ENCODE data around the gene THOC1. TPM values are rescaled to one million over a fixed set of nuclear protein-coding genes. Genes with fewer than 3 reads are reported as not detected.
"Not testable (repeated sequence)": the region's sequence is repeated elsewhere in the genome, so short reads cannot be mapped to it uniquely, and the experiment has no call there.

THOC1 gene
- total RNA-seq, 1 donor = 161 TPM

DNA sequence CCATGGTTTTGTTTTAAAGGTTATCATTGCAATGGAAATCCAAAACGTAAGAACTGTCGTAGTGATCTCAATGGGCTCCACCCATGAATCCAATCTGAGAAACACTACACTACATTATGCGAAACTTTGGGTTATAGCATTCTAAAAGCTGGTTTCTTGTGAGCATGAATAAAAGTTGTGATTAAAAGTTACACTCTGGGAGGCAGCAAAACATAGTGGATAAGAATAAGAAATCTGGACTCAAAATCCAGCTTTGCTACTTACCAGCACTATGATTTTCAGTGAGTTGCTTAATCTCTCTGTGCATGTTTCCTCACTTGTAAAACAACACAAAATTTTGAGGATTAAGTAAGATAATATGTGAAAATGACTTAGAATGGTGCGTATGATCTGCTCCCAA lies 25.7 kb upstream of the THOC1 start:
- no peak overlapping the region for H3K4me3 ChIP-seq (ENCODE audit: low read length)
- H3K4me1 ChIP-seq (ENCODE audit: insufficient read depth, low read length) = peaks cover 6% of the 10 kb centered on the region
- no peaks in the 10 kb centered on the region for H3K9me3 ChIP-seq (ENCODE audit: low read depth, low read length)
- no peaks in the 10 kb centered on the region for H3K27me3 ChIP-seq (ENCODE audit: insufficient read depth, low read length)

DNA sequence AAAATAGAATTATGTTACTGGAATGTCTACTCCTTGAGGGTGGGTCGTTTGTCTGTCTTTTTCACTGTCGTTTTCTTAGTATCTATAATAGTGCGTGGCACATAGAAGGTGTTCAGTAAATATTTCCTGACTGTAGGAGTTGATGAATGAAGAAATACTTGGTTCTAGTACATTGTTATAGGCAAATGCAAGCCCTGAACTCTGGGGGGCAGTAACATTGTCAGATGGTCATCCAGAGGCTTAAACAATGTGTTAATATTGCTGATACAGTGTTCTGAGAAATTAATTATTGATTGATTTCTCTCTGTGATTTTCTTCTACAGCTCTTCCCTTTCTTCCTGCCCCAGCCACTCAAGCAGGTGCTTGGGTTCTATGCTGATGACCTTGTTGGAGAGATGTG lies 24.4 kb upstream of the THOC1 start:
- Histone ChIP-seq H3K9me3 (ENCODE audit: low read depth, low read length) (no peaks in the 10 kb centered on the region), H3K4me1 (ENCODE audit: insufficient read depth, low read length) (peaks cover 6% of the 10 kb centered on the region), H3K4me3 (ENCODE audit: low read length) (no peak overlapping the region), H3K27me3 (ENCODE audit: insufficient read depth, low read length) (no peaks in the 10 kb centered on the region)

GRCh38 chr18:289970-290369 lies 22.1 kb upstream of the THOC1 start:
- not testable (repeated sequence) for H3K27me3 ChIP-seq (ENCODE audit: insufficient read depth, low read length); H3K9me3 ChIP-seq (ENCODE audit: low read depth, low read length); H3K4me3 ChIP-seq (ENCODE audit: low read length); H3K4me1 ChIP-seq (ENCODE audit: insufficient read depth, low read length)

DNA sequence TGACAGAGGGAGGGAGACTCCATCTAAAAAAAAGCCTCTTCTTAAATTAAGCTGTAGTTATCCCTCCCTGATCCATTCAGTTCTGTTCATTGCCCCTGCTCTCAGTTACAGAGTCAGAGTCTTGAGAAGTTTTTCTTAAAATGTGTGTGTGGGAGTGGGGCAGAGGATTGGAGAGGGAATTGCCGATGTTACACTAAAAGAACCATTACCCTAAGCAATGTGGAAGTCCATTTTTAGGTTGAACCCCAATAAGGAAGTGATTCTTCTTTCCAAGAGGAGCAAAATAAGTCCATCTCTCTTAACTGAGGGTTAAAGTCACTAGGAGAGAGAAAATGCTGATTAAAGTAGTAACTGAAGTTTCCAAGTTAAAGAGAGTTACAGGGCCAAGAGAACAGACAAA lies 21.2 kb upstream of the THOC1 start:
- H3K27me3 ChIP-seq (ENCODE audit: insufficient read depth, low read length) = no peaks in the 10 kb centered on the region
- no peak overlapping the region for H3K4me3 ChIP-seq (ENCODE audit: low read length)
- H3K4me1 ChIP-seq (ENCODE audit: insufficient read depth, low read length) = peaks cover 6% of the 10 kb centered on the region
- H3K9me3 ChIP-seq (ENCODE audit: low read depth, low read length) = no peaks in the 10 kb centered on the region

DNA sequence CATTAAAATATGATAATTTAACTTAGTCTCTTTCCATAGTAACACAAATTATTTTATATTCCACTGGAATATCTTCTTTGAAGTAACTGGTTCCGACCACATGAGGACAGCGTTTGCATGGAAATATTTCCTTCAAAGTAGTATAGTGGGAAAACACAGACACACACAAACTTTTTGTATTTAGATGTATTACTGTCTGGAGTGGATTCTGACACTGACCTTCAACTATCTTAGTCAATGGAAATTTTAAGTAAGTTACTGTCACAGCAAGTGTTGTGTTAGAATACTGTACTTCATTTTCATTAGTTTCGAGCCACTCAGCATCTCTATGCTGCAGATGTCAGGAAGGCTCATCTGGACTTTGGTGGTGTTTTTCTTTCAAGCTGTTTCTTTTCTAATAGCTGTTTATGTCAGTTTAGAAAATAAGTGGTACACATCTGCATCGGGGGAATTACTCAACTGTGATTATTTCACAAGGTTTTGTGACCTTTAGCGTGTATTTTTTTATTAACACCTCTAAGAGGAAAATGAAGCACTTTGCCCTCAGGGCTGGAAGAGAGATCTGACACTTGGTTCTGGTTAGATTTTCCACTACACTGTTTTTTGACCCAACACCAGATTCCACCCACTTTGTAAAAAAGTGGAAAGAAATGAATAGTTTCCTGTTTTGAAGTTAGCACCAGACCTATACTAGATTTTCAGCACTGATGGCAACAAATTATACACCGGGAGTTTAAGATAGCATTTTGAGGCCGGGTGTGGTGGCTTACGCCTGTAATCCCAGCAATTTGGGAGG lies 18.9 kb upstream of the THOC1 start:
- Histone ChIP-seq H3K4me1 (ENCODE audit: insufficient read depth, low read length) (peaks cover 6% of the 10 kb centered on the region), H3K9me3 (ENCODE audit: low read depth, low read length) (no peaks in the 10 kb centered on the region), H3K4me3 (ENCODE audit: low read length) (no peak overlapping the region), H3K27me3 (ENCODE audit: insufficient read depth, low read length) (no peaks in the 10 kb centered on the region)

DNA sequence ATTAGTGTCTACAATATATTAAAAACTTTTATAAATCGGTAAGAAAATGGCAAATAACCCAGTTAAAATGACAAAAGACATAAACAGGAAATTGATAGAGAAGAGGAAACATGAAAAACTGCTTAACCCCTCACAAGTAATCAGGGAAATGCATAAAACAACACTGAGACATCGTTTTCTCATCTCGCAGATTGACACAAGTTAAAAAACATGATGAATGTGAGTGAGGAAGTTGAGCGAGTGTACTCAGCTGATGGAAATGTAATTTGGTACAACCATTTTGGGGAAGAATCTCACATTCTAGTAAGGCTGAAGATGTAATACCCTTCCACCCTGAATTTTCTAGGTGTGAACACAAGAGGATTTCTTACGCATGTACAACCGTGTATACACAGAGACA lies 18.0 kb upstream of the THOC1 start:
- no peaks in the 10 kb centered on the region for H3K27me3 ChIP-seq (ENCODE audit: insufficient read depth, low read length)
- H3K4me1 ChIP-seq (ENCODE audit: insufficient read depth, low read length) = peaks cover 6% of the 10 kb centered on the region
- no peaks in the 10 kb centered on the region for H3K9me3 ChIP-seq (ENCODE audit: low read depth, low read length)
- H3K4me3 ChIP-seq (ENCODE audit: low read length) = no peak overlapping the region

DNA sequence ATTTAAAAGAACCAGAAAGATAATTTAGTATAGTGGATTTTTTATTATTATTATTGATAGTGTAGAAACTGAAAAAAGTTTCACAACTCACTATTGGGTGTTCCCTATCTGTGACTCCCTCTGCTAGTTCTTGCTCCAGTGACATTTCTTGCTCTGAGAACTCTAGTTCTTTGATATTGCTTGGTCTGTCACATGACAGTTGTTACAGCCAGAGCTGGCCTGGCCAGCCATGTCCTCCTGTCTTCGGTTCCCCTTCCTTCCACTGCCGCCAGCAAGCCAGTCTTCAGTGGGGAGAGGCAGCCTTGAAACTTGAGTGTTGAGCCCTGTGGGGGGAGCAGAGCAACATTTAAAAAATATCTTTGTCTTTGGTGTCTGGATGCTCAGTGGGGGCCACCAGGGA lies 7.6 kb upstream of the THOC1 start:
- Histone ChIP-seq H3K4me3 (ENCODE audit: low read length) (no peak overlapping the region), H3K9me3 (ENCODE audit: low read depth, low read length) (peaks cover 10% of the 10 kb centered on the region), H3K4me1 (ENCODE audit: insufficient read depth, low read length) (no peaks in the 10 kb centered on the region), H3K27me3 (ENCODE audit: insufficient read depth, low read length) (peaks cover 2% of the 10 kb centered on the region)

DNA sequence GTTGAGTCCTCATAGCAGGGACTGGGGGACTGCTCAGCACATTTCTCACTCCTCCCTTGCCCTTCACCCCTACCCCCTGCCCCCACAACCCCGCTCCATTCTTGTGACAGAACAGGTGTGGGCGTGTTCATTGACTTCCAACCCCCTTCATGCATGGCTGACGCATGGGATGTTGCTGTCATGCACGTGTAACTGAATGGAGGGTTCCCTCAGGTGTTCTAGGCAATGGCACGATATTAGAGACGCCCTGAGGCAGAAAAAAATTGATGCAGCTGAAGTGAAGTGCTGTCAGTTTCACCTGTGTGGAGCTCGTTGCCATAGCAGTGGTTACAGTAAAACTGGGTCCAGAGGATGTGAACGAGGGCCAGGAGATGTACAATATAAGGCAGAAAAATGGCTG lies 6.5 kb upstream of the THOC1 start:
- H3K27me3 ChIP-seq (ENCODE audit: insufficient read depth, low read length) = peaks cover 2% of the 10 kb centered on the region
- H3K4me1 ChIP-seq (ENCODE audit: insufficient read depth, low read length) = peaks cover 3% of the 10 kb centered on the region
- peaks cover 10% of the 10 kb centered on the region for H3K9me3 ChIP-seq (ENCODE audit: low read depth, low read length)
- H3K4me3 ChIP-seq (ENCODE audit: low read length) = no peak overlapping the region

DNA sequence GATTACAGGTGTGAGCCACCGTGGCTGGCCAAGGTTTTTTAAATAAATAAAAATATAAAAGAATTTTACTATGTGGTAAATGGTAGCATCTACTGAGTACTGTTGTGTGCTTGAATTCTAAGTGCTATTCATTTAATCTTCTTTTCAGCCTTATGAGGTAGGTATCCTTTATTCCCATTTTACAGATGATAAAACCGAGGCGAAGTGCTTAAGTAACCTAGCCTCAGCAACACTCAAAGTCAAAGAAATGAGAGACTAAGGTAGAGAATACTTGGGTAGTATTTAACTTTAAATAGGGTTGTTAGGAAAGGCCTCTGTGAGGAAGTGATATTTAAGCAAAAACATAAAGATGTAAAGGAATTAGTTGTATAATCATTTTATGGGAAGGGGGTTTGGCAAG lies 5.7 kb upstream of the THOC1 start:
- Histone ChIP-seq H3K4me3 (ENCODE audit: low read length) (no peak overlapping the region), H3K4me1 (ENCODE audit: insufficient read depth, low read length) (peaks cover 11% of the 10 kb centered on the region), H3K27me3 (ENCODE audit: insufficient read depth, low read length) (peaks cover 2% of the 10 kb centered on the region), H3K9me3 (ENCODE audit: low read depth, low read length) (peaks cover 3% of the 10 kb centered on the region)

DNA sequence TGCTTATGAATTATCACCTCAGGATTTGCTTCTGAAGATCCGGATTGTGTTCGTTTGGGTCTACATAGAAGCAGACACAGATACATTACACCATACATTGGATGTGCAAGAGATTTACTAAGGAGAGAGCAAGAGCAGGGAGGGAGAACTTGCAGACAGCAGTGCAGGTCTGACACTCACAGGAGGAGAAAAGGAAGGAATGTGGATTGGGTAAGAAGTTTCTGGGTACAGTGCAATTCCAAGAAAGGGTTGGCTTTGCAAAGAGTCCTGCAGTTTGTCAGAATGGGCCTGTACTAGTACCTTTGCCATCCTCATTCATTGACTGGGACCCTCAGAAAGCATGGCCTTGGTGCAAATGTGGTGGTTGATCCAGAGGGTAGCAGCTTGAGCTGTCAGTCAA lies 4.8 kb upstream of the THOC1 start:
- no peak overlapping the region for H3K4me3 ChIP-seq (ENCODE audit: low read length)
- H3K27me3 ChIP-seq (ENCODE audit: insufficient read depth, low read length) = no peaks in the 10 kb centered on the region
- H3K4me1 ChIP-seq (ENCODE audit: insufficient read depth, low read length) = peaks cover 14% of the 10 kb centered on the region
- H3K9me3 ChIP-seq (ENCODE audit: low read depth, low read length) = no peaks in the 10 kb centered on the region

DNA sequence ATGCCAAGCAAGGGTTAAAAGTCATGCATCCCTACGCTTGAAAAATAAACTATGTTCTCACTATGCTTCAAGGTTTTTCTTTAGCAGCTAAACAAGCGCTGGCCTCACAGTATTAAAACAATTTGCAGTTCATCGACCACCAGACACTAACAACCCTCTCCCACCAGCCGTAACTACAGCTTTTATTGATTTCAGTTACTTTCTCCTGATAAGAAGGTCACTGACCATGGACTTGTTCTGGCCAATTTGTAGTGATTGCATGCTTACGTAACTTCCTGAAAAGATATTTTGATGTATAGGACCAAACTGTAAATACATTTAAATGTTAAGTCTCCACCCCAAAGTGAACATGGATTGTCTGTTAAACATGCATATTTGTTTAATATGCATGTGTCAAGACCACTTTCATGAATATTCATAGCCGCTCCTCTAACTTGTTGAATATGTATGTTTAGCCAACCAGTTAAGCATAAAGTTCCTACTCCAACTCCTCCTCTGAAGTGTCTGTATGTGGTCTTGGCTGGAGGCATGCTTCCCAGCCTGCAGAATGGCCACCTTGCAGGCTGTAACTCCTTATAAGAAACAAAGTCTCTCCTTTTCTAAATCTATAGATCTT lies 1.7 kb upstream of the THOC1 start:
- peaks cover 20% of the 10 kb centered on the region for H3K4me1 ChIP-seq (ENCODE audit: insufficient read depth, low read length)
- H3K27me3 ChIP-seq (ENCODE audit: insufficient read depth, low read length) = no peaks in the 10 kb centered on the region
- no peak overlapping the region for H3K4me3 ChIP-seq (ENCODE audit: low read length)
- no peaks in the 10 kb centered on the region for H3K9me3 ChIP-seq (ENCODE audit: low read depth, low read length)

DNA sequence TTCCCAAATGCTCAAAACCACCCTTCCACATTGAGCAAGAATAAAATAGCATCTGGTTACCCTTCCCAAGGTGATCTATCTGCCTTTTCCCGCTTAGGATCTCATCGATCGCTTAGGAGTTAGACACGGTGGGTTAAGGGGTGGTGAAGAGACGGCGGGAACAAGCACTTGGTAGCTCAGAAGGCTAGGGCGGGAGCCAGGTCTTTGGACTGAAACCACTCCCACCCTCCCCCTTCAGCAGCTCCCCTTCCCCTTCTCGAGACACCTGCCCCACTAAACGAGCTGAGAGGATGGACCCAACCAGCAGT lies 513 bp downstream of the THOC1 start:
- Histone ChIP-seq H3K4me1 (ENCODE audit: insufficient read depth, low read length) (peaks cover 20% of the 10 kb centered on the region), H3K27me3 (ENCODE audit: insufficient read depth, low read length) (no peaks in the 10 kb centered on the region), H3K4me3 (ENCODE audit: low read length) (peak overlapping the region; percentile 84), H3K9me3 (ENCODE audit: low read depth, low read length) (no peaks in the 10 kb centered on the region)

DNA sequence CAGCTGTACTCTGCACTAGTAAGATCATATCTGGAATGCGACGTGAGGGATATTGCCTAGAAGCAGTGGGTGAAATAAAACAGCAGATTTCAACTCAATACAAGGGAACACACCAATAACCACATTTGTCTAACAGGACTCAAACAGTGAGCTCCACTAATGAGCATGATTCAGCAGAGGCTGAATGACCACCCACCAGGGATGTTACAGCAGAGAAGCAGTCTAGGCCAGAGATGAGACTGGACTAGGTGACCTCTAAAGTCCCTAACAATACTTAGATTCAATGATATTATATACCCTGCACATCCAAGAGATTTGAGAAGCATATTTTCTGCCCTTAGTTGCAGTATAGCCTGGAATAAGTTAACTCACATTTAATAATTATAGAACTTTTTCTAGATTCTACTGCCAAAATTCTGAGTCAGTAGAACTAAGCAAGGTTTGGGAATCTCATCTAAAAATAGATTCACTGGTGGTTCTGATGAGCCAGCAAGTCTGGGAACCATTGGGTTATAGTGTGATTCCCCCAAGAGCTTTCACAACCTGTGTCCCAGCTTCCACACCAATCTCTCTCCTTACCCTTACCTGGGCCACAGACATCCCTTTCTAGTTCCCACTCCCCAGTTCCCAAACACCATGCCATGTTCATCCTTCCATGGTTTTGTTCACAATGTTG lies 6.3 kb downstream of the THOC1 start:
- H3K4me3 ChIP-seq (ENCODE audit: low read length) = no peak overlapping the region
- H3K4me1 ChIP-seq (ENCODE audit: insufficient read depth, low read length) = no peaks in the 10 kb centered on the region
- H3K27me3 ChIP-seq (ENCODE audit: insufficient read depth, low read length) = no peaks in the 10 kb centered on the region
- H3K9me3 ChIP-seq (ENCODE audit: low read depth, low read length) = no peaks in the 10 kb centered on the region

DNA sequence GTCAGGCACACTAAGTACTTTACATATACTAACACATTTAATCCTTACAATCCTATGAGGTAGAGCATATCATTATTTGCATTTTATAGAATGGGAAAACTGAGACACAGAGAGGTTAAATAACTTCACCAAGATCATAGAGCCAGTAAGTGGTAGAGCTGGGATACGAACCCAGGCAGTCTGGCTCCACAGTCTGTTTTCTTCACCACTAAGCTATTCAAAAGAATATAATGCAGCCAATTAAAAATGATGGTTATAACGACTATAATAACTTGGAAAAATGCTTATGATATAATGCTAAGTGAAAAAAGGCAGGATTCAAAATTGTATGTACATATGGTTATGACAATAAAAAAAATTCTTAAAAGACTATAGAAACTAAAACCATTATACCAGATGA lies 7.3 kb downstream of the THOC1 start:
- Histone ChIP-seq H3K9me3 (ENCODE audit: low read depth, low read length) (no peaks in the 10 kb centered on the region), H3K27me3 (ENCODE audit: insufficient read depth, low read length) (no peaks in the 10 kb centered on the region), H3K4me3 (ENCODE audit: low read length) (no peak overlapping the region), H3K4me1 (ENCODE audit: insufficient read depth, low read length) (no peaks in the 10 kb centered on the region)

GRCh38 chr18:255171-255570 lies 12.7 kb downstream of the THOC1 start:
- Histone ChIP-seq H3K27me3 (ENCODE audit: insufficient read depth, low read length) (no peaks in the 10 kb centered on the region), H3K9me3 (ENCODE audit: low read depth, low read length) (no peaks in the 10 kb centered on the region), H3K4me1 (ENCODE audit: insufficient read depth, low read length) (no peaks in the 10 kb centered on the region)

GRCh38 chr18:253121-253520 lies 14.7 kb downstream of the THOC1 start:
- Histone ChIP-seq H3K27me3 (ENCODE audit: insufficient read depth, low read length) (no peaks in the 10 kb centered on the region), H3K4me3 (ENCODE audit: low read length) (no peak overlapping the region), H3K4me1 (ENCODE audit: insufficient read depth, low read length) (no peaks in the 10 kb centered on the region), H3K9me3 (ENCODE audit: low read depth, low read length) (no peaks in the 10 kb centered on the region)

More at GRCh38 chr18:255171-255570, 12.7 kb downstream of the THOC1 start:
- H3K4me3 ChIP-seq (ENCODE audit: low read length) = no peak overlapping the region
